GM19025 (cell line): ENCODE data around the gene PCDHGA1.
"Not testable (repeated sequence)": the region's sequence is repeated elsewhere in the genome, so short reads cannot be mapped to it uniquely, and the experiment has no call there.

Source experiments
- ATAC-seq: cut with Tn5 transposase; IDR thresholded peaks from one replicate; pipeline ENCODE4 v1.9.1; 2021; ENCODE audit warnings: mild to moderate bottlenecking, low read depth, moderate library complexity; ENCODE audit not compliant: unreplicated experiment

The PCDHGA1 gene

DNA sequence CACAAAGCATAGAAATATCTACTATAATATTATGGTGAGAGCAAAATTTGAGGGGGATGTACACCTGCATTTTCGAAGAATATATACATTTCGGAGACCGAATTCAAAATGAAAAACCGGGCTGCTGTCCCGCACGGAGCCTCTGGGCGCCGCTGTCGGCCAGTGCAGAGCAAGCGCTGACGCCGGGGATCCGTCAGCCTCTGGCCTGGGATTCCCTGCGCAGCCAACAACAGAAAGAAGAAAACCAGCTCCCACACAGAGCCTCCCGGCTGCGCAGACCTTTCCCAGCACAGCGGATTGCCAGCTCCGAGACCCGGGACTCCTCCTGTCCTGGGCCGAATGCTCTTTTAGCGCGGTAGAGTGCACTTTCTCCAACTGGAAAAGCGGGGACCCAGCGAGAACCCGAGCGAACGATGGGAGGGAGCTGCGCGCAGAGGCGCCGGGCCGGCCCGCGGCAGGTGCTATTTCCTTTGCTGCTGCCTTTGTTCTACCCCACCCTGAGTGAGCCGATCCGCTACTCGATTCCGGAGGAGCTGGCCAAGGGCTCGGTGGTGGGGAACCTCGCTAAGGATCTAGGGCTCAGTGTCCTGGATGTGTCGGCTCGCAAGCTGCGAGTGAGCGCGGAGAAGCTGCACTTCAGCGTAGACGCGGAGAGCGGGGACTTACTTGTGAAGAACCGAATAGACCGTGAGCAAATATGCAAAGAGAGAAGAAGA is 77.6 kb downstream of the PCDHGA1 start, which contains the start of gene PCDHGB6:
Gene PCDHGB6 (plus strand): TSS at position 232 of the 716 bp plus-strand sequence. CDS start 182 bp downstream, at position 414.
- ATAC-seq, result peak; percentile 90

DNA sequence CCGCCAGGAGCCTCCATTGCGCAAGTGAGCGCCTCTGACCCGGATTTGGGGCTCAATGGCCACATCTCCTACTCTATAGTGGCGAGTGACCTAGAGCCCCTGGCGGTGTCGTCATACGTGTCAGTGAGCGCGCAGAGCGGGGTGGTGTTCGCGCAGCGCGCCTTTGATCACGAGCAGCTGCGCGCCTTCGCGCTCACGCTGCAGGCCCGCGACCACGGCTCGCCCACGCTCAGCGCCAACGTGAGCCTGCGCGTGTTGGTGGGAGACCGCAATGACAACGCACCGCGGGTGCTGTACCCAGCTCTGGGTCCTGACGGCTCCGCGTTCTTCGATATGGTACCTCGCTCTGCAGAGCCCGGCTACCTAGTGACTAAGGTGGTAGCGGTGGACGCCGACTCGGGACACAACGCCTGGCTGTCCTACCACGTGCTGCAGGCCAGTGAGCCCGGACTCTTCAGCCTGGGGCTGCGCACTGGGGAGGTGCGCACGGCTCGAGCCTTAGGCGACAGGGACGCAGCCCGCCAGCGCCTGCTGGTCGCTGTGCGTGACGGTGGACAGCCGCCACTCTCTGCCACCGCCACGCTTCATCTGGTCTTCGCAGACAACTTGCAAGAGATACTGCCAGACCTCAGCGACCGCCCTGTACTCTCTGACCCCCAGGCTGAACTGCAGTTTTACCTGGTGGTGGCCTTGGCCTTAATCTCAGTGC is 79.4 kb downstream of the PCDHGA1 start:
- no peak for ATAC-seq

DNA sequence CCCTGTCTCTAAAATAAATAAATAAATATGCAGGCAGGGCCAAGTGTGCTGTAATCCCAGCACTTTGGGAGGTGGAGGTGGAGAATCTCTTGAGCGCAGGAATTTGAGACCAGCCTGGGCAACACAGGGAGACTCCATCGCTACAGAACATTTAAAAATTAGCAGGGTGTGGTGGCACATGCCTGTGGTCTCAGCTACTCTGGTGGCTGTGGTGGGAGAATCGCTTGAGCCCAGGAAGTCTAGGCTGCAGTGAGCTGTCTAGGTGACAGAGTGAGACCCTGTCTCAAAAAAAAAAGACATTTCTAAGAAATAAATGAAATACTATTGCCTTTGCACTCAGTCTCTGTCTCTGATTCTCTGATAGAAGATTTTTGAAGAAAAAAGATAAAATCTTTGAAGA is 81.3 kb downstream of the PCDHGA1 start:
- no peak for ATAC-seq

DNA sequence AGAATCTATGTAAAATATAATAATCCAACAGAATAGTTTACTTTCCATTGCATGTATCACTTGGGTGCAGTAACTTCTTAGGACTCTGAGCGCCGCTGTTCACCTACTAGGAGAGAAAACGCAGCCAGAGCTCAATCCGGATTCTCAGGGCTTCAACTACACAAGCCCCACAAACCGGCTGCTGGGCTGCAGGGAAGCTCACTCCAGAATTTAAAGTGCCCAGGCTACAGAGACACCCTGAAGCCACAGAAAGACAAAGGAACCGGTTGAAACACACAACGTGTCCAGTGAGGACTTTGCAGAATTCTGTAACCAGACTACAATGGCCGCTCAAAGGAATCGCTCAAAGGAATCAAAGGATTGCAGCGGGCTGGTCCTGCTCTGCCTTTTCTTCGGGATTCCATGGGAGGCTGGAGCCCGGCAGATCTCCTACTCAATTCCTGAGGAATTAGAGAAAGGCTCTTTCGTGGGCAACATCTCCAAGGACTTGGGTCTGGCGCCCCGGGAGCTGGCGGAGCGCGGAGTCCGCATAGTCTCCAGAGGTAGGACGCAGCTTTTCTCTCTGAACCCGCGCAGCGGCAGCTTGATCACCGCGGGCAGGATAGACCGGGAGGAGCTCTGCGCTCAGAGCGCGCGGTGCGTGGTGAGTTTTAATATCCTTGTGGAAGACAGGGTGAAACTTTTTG is 82.7 kb downstream of the PCDHGA1 start, which contains the start of gene PCDHGA10:
Gene PCDHGA10 (plus strand): TSS at position 134 of the 686 bp plus-strand sequence. CDS start 189 bp downstream, at position 323.
- ATAC-seq, result no peak

DNA sequence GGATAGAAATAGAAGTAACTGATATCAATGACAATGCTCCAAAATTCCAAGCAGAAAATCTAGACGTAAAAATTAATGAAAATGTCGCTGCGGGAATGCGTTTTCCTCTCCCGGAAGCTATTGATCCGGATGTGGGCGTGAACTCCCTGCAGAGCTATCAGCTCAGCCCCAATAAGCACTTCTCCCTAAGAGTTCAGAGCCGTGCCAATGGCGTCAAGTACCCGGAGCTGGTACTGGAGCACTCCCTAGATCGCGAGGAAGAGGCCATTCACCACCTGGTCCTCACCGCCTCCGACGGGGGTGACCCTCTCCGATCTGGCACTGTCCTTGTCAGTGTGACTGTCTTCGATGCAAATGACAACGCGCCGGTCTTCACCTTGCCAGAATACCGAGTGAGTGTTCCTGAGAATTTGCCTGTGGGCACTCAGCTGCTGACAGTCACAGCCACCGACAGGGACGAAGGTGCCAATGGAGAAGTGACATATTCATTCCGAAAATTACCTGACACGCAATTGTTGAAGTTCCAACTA is 83.3 kb downstream of the PCDHGA1 start:
- no peak for ATAC-seq

DNA sequence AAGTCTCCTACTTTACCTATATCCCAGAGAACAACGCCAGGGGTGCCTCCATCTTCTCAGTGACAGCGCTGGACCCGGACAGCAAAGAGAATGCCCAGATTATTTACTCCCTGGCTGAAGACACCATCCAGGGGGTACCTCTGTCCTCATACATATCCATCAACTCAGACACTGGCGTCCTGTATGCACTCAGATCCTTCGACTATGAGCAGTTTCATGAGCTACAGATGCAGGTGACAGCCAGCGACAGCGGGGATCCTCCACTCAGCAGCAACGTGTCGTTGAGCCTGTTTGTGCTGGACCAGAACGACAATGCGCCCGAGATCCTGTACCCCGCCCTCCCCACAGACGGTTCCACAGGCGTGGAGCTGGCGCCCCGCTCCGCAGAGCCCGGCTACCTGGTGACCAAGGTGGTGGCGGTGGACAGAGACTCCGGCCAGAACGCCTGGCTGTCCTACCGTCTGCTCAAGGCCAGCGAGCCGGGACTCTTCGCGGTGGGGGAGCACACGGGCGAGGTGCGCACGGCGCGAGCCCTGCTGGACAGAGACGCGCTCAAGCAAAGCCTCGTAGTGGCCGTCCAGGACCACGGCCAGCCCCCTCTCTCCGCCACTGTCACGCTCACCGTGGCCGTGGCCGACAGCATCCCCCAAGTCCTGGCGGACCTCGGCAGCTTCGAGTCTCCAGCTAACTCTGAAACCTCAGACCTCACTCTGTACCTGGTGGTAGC is 84.4 kb downstream of the PCDHGA1 start:
- not testable (repeated sequence) for ATAC-seq

DNA sequence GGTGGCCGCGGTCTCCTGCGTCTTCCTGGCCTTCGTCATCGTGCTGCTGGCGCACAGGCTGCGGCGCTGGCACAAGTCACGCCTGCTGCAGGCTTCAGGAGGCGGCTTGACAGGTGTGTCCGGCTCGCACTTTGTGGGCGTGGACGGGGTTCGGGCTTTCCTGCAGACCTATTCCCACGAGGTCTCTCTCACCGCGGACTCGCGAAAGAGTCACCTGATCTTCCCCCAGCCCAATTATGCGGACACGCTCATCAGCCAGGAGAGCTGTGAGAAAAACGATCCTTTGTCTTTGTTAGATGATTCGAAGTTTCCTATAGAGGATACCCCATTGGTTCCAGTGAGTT is 84.9 kb downstream of the PCDHGA1 start:
- ATAC-seq, result not testable (repeated sequence)

DNA sequence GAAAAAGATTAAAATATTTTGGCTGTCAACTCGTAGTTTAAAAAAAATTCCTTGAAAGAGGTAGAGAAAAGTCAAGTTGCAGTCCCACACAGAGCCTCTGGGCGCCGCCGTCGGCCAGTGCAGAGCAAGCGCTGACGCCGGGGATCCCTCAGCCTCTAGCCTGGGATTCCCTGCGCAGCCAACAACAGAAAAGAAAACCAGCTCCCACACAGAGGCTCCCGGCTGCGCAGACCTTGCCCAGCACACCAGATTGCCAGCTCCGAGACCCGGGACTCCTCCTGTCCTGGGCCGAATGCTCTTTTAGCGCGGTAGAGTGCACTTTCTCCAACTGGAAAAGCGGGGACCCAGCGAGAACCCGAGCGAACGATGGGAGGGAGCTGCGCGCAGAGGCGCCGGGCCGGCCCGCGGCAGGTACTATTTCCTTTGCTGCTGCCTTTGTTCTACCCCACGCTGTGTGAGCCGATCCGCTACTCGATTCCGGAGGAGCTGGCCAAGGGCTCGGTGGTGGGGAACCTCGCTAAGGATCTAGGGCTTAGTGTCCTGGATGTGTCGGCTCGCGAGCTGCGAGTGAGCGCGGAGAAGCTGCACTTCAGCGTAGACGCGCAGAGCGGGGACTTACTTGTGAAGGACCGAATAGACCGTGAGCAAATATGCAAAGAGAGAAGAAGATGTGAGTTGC is 87.3 kb downstream of the PCDHGA1 start, which contains the start of gene PCDHGB7:
Gene PCDHGB7 (plus strand): TSS at position 184 of the 679 bp plus-strand sequence. CDS start 183 bp downstream, at position 367.
- ATAC-seq, result peak; percentile 68

DNA sequence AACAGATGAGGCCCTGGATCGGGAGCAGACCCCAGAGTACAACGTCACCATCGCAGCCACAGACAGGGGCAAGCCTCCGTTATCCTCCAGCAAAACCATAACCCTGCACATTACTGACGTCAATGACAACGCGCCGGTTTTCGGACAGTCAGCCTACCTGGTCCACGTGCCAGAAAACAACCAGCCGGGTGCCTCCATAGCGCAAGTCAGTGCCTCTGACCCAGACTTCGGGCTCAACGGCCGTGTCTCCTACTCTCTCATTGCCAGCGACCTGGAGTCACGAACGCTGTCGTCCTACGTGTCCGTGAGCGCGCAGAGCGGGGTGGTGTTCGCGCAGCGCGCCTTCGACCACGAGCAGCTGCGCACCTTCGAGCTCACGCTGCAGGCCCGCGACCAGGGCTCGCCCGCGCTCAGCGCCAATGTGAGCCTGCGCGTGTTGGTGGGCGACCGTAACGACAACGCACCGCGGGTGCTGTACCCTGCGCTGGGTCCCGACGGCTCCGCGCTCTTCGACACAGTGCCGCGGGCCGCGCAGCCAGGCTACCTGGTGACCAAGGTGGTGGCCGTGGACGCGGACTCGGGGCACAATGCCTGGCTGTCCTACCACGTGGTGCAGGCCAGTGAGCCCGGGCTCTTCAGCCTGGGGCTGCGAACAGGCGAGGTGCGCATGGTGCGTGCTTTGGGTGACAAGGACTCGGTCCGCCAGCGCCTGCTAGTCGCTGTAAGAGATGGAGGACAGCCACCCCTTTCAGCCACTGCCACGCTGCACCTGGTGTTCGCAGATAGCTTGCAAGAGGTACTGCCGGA is 89.0 kb downstream of the PCDHGA1 start:
- no peak for ATAC-seq

DNA sequence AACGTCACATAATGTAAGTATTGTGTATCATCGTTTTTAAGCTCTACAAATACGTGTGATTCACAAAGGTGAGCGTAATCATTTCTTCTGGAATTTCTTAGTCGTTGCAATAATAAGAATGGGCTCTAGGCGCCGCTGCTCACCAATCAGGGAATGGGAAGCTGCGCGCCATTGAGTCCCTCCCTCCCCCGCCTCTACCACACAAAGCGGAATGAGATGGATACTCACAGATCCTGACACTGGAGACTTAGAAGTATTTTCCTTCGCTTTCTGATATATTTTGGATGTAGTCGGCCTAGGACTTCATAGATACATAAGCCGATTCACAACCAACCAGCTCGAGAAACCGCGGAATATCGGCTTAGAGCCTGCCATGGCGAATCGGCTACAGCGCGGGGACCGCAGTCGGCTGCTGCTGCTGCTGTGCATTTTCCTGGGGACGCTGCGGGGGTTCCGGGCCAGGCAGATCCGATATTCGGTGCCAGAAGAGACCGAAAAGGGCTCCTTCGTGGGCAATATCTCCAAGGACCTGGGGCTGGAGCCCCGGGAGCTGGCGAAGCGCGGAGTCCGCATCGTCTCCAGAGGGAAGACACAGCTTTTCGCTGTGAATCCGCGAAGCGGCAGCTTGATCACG is 90.7 kb downstream of the PCDHGA1 start, which contains the start of gene PCDHGA11:
Gene PCDHGA11 (plus strand): TSS at position 197 of the 634 bp plus-strand sequence. CDS start 177 bp downstream, at position 374.
- no peak for ATAC-seq

DNA sequence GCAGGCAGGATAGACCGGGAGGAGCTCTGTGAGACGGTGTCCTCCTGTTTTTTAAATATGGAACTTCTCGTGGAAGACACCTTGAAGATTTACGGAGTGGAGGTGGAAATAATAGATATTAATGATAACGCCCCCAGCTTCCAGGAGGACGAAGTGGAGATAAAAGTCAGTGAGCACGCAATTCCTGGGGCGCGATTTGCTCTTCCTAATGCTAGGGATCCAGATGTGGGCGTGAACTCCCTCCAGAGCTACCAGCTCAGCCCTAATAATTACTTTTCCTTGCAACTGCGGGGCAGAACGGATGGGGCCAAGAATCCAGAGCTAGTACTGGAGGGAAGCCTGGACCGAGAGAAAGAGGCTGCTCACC is 91.2 kb downstream of the PCDHGA1 start:
- ATAC-seq, result no peak

DNA sequence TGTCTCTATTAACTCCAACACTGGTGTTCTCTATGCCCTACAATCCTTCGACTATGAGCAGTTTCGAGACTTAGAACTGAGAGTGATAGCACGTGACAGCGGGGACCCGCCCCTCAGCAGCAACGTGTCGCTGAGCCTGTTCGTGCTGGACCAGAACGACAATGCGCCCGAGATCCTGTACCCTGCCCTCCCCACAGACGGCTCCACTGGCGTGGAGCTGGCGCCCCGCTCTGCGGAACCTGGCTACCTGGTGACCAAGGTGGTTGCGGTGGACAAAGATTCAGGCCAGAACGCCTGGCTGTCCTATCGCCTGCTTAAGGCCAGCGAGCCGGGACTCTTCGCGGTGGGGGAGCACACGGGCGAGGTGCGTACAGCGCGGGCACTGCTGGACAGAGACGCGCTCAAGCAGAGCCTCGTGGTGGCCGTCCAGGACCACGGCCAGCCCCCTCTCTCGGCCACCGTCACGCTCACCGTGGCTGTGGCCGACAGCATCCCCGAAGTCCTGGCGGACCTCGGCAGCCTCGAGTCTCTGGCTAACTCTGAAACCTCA is 92.5 kb downstream of the PCDHGA1 start:
- no peak for ATAC-seq

DNA sequence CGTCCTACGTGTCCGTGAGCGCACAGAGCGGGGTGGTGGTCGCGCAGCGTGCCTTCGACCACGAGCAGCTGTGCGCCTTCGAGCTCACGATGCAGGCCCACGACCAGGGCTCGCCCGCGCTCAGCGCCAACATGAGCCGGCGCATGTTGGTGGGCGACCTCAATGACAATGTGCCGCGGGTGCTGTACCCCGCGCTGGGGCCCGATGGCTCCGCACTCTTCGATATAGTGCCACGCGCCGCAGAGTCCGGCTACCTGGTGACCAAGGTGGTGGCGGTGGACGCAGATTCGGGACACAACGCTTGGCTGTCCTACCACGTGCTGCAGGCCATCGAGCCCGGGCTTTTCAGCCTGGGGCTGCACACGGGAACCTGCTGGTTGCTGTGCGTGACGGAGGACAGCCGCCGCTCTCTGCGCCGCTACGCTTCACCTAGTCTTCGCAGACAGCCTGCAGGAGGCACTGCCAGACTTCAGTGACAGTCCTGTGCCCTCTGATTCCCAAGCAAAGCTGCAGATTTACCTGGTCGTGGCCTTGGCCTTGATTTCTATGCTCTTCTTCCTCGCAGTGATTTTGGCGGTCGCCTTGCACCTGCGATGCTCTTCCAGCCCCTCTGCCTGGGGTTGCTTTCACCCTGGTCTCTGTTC is 97.6 kb downstream of the PCDHGA1 start:
- no peak for ATAC-seq

DNA sequence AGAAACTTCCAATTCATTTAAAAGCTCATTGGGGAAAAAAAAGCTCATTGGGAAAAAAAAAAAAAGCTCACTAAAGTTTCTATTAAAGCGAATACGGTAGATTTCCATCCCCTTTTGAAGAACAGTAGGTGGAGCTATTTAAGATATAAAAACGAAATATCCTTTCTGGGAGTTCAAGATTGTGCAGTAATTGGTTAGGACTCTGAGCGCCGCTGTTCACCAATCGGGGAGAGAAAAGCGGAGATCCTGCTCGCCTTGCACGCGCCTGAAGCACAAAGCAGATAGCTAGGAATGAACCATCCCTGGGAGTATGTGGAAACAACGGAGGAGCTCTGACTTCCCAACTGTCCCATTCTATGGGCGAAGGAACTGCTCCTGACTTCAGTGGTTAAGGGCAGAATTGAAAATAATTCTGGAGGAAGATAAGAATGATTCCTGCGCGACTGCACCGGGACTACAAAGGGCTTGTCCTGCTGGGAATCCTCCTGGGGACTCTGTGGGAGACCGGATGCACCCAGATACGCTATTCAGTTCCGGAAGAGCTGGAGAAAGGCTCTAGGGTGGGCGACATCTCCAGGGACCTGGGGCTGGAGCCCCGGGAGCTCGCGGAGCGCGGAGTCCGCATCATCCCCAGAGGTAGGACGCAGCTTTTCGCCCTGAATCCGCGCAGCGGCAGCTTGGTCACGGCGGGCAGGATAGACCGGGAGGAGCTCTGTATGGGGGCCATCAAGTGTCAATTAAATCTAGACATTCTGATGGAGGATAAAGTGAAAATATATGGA is 100.2 kb downstream of the PCDHGA1 start, which contains the start of gene PCDHGA12:
Gene PCDHGA12 (plus strand): TSS at position 176 of the 782 bp plus-strand sequence. CDS start 253 bp downstream, at position 429.
- ATAC-seq, result peak; percentile 81

DNA sequence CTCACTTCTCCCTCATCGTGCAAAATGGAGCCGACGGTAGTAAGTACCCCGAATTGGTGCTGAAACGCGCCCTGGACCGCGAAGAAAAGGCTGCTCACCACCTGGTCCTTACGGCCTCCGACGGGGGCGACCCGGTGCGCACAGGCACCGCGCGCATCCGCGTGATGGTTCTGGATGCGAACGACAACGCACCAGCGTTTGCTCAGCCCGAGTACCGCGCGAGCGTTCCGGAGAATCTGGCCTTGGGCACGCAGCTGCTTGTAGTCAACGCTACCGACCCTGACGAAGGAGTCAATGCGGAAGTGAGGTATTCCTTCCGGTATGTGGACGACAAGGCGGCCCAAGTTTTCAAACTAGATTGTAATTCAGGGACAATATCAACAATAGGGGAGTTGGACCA is 101.0 kb downstream of the PCDHGA1 start:
- peak; percentile 26 for ATAC-seq

DNA sequence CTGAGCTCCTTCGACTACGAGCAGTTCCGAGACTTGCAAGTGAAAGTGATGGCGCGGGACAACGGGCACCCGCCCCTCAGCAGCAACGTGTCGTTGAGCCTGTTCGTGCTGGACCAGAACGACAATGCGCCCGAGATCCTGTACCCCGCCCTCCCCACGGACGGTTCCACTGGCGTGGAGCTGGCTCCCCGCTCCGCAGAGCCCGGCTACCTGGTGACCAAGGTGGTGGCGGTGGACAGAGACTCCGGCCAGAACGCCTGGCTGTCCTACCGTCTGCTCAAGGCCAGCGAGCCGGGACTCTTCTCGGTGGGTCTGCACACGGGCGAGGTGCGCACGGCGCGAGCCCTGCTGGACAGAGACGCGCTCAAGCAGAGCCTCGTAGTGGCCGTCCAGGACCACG is 102.0 kb downstream of the PCDHGA1 start:
- ATAC-seq, result not testable (repeated sequence)

DNA sequence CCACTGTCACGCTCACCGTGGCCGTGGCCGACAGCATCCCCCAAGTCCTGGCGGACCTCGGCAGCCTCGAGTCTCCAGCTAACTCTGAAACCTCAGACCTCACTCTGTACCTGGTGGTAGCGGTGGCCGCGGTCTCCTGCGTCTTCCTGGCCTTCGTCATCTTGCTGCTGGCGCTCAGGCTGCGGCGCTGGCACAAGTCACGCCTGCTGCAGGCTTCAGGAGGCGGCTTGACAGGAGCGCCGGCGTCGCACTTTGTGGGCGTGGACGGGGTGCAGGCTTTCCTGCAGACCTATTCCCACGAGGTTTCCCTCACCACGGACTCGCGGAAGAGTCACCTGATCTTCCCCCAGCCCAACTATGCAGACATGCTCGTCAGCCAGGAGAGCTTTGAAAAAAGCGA is 102.4 kb downstream of the PCDHGA1 start:
- not testable (repeated sequence) for ATAC-seq
